HL-60/S4 treated with retinoic acid at 250 ng/mL for 4 days and 3 days (cell line): ENCODE results near the gene SMIM7.

Experiments
- in situ Hi-C: fragments of 300-500 bp; cut with MboI; formaldehyde crosslinking; loops from 2 replicates; pipeline ENCODE4 v1.7.0; 2022; ENCODE audit warnings: low sequenced_read_pairs

SMIM7 gene

DNA sequence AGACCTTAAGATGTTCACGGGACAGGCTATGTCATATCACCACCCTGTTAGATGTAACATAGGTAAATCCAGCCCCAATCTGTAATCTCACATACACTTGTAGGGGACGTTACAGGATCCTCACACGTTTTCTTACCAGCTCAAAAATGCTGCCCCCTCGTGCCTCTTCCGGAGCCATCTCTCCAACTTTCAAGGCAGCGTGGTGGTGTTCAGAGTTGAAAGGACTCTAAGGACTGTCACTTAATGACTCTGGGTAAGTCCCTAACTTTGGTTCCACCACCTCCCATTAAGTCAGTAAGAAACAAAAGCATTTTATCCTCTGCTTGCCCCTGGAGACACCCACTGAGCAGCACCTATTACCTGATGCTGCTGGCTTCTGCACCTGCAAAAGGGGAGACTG is 36.4 kb downstream of the SMIM7 start:
- in situ Hi-C loops: no loop called here

- in situ Hi-C loops: no loop called here
Measured at GRCh38 chr19:16623066-16623465, 36.9 kb downstream of the SMIM7 start.

DNA sequence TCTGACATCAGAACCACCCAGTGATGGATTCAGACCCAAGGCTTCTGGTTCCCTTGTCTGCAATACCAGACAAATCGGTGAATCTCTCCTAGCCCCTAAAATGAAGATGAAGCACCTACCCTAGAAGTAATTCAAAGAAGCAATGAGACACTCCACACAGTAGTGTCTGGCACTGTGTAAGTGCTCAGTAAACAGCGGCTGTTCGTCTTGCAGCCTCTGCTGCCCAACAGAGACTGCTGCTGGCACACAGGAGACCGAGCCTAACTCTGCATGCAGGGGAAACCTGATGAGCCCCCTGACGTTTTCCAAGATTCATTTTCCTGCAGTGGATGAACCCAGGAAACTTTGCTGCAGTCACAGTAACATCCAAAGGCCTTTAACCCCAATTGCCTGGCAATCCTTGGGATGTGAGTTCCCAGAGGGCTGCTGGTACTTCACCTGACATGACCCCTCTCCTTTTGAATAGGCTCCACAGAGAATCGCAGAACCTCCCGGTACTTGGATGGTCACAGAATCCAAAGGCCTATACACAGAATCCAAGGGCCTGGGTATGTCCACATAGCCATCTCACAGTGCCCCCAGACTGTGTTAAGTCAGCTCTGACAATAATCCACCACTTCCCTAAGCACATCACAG is 38.7 kb downstream of the SMIM7 start:
- in situ Hi-C loops: no loop called here

DNA sequence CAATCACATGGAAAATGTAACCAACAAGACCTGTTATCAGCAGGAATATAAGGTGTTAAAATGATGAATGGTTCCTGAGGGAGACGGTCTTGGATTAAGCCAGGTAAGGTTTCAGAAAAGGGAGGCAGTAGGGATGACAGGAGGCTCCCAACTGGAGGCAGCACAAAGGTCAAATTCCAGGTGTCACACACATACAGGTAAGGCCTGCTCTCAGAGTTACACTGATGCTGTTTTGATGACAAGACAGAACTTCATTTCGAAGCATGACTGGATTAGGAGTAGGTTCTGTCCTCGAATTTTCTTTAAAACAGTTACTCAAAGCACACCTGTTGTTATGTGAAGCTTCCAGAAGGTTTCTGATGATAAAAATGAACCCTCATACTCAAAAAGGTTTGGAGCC is 39.4 kb downstream of the SMIM7 start:
- in situ Hi-C loops: no loop called here

GRCh38 chr19:16620018-16620417 is 39.9 kb downstream of the SMIM7 start:
- in situ Hi-C loops: no loop called here

- in situ Hi-C loops: no loop called here
Measured at GRCh38 chr19:16619457-16619856, 40.5 kb downstream of the SMIM7 start.

DNA sequence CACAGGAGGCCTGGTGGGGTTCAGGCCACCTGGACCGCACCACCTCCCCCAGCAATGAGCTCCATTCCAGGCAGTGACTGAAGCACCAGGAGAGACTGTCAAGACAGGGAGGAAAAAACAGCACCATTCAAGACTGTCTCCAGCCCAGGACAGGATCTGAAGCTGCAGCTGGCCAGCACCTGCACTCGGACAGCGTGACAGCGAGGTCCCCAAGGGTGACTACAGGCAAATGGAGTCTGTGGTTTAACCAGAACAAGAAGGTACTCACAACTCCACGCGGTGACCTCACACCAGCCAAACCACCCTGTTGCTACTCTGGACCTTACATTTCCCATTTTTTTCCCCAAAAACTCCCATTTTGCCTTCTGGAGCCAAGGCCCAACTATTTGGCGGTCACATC is 41.7 kb downstream of the SMIM7 start:
- in situ Hi-C loops: no loop called here

- in situ Hi-C loops: no loop called here
Measured at GRCh38 chr19:16615808-16616207, 44.1 kb downstream of the SMIM7 start.

DNA sequence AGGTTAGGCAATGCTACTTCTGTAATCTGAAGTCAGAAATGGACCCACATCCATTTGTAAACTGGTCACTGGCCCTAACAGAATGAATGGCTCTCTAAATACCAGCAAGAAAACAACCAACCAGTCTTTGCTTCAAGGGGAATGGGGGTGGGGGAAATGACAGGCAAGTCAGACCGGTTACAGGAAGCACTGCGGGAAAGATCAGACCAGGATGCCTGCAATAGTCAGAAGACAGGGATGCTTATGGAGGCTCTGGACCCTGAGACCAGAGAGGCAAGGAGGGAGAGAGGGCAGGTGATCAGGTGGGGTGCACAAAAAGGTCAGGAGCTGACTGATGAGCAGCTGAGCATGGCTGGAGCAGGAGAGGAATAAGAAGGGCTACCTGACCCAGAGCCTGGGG is 45.0 kb downstream of the SMIM7 start:
- in situ Hi-C loops: no loop called here

- in situ Hi-C loops: no loop called here
Measured at GRCh38 chr19:16613841-16614240, 46.1 kb downstream of the SMIM7 start.

GRCh38 chr19:16612636-16613035 is 47.3 kb downstream of the SMIM7 start:
- in situ Hi-C loops: no loop called here

- in situ Hi-C loops: no loop called here
Measured at GRCh38 chr19:16611121-16611520, 48.8 kb downstream of the SMIM7 start.

GRCh38 chr19:16609511-16610200 is 50.3 kb downstream of the SMIM7 start:
- in situ Hi-C loops: no loop called here

DNA sequence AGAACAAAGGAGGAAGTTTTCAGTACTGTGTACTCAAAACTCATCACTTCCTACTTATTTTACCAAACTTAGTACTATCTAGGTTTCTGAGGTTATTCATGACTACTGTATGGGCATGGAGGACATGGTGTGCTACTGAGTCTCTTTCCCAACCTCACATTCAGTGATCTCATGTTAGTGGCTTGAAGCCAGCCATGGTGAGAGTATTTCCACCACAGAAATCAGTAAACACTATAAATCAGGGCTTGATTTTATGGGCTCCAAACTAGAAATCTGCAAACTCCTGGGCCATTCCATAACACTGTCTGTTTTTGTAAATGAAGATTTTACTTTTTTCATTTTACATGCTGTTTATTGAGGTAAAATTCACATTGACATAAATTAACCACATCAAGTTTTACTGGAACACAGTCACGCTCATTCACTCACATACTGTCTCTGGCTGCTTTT is 51.6 kb downstream of the SMIM7 start:
- in situ Hi-C loops: no loop called here

DNA sequence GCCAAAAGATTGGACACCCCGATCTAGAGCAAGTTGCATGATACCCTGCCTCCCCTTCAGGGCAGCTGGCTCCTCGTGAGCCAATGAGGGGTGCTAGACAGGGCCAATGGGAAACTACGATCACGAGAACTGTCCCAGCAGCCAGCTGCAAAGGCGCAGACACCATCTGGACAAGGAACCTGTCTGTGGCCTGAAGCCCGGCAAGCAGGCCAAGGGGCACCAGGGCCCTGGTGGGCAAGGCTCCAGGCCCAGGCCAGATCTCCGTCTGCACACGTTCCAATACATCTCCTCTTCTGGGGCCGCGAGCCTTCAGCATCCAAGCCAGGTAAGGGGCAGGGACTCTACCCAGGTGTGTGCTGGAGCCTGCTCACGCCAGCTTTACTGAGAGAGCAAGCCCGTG is 52.1 kb downstream of the SMIM7 start:
- in situ Hi-C loops: no loop called here

- in situ Hi-C loops: no loop called here
Measured at GRCh38 chr19:16605553-16605994, 54.4 kb downstream of the SMIM7 start.

GRCh38 chr19:16605115-16605514 is 54.8 kb downstream of the SMIM7 start:
- in situ Hi-C loops: no loop called here

GRCh38 chr19:16604615-16605014 is 55.3 kb downstream of the SMIM7 start:
- in situ Hi-C loops: no loop called here

- in situ Hi-C loops: no loop called here
Measured at GRCh38 chr19:16603090-16603489, 56.9 kb downstream of the SMIM7 start.

DNA sequence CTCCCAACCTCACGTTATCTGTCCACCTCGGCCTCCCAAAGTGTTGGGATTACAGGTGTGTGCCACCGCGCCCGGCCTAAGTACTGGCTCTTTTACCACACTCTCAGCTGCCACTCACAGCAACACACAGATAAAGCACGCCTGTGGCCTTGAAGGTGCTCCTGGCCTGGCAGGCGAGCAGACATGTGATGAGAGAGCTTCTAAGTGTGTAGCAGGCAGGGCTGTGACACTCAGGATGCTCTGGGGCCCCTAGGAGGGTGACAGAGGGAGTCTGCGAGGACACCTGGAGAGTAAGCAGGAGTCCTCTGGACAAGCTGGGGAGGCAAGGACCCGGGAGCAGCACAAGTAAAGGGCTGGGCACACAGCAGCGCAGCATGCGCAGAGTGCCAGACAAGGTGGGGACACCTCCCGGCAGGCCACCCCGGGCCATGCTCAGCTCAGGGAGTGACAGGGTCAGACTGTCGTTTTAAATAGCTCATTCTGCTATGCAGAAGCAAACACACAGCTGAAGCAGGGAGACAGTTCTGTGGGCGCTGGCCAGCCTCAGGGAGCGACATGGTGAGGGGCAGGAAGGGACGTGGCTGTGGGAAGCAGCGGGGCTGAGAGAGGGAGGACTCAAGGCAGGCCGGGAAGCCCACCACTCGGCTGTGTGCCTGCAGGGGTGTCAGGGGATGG is 58.4 kb downstream of the SMIM7 start:
- in situ Hi-C loops: no loop called here

GRCh38 chr19:16600824-16601223 is 59.1 kb downstream of the SMIM7 start:
- in situ Hi-C loops: no loop called here
